GM12892 (cell line): ENCODE results near the gene PRR22.

ENCODE experiments used
- POLR2A ChIP-seq: IDR thresholded peaks from 2 replicates; pipeline ENCODE4 v1.6.1; 2011; ENCODE audit warnings: low read depth, low read length, control low read depth
- TAF1 ChIP-seq: IDR thresholded peaks from 2 replicates; pipeline ENCODE4 v1.6.1; 2011; ENCODE audit warnings: low read depth, mild to moderate bottlenecking, control low read depth, low read length, borderline replicate concordance

GRCh38 chr19:5765220-5765619 lies 19.3 kb downstream of the PRR22 start:
- no peak for TF ChIP-seq POLR2A
- no peak for TF ChIP-seq TAF1
